Cardiac muscle cell (in vitro differentiated cells and primary cell): Measurements from ENCODE around the gene NFAM1. TPM values are rescaled to one million over a fixed set of nuclear protein-coding genes. Genes with fewer than 3 reads are reported as not detected.

ENCODE experiments used
- DNase-seq, 2 donors: peaks; one replicate each; pipeline versions ENCODE4 v3.0.0 to v3.0.0-alpha.2; 2010 to 2017; ENCODE audit warnings: low read depth in 1 of 2, low spot score in 1 of 2
- H3K27ac ChIP-seq: fragments of 200-600 bp; sonication (generic); 2 replicates; pipeline ENCODE4 v1.5.1; 2016
- H3K27me3 ChIP-seq: fragments of 200-600 bp; sonication (generic); 2 replicates; pipeline ENCODE4 v1.6.0; 2016; ENCODE audit warnings: control low read depth
- H3K36me3 ChIP-seq: fragments of 200-600 bp; sonication (generic); 2 replicates; pipeline ENCODE4 v1.5.1; 2016; ENCODE audit warnings: control low read depth
- H3K4me1 ChIP-seq: fragments of 200-600 bp; sonication (generic); 2 replicates; pipeline ENCODE4 v1.8.1; 2017; ENCODE audit warnings: low read depth, mild to moderate bottlenecking, mixed run types
- H3K4me3 ChIP-seq: fragments of 200-600 bp; sonication (generic); 2 replicates; pipeline ENCODE4 v1.5.1; 2016; ENCODE audit warnings: mild to moderate bottlenecking
- H3K9me3 ChIP-seq: fragments of 200-600 bp; sonication (generic); 2 replicates; pipeline ENCODE4 v1.5.1; 2017; ENCODE audit warnings: low read depth, mild to moderate bottlenecking, control low read depth
- CTCF ChIP-seq: IDR thresholded peaks from 2 replicates; pipeline ENCODE4 v1.5.1; 2012; ENCODE audit warnings: low read depth, mild to moderate bottlenecking, low read length
- polyA plus RNA-seq: library from polyadenylated mRNA; unstranded; fragments of >200 nt; fragmentation: Nextera tagmentation; extraction: Ambion mirVana; gene quantifications from 2 replicates; pipeline ENCODE4 v1.2.1, GENCODE V29; 2016
- total RNA-seq: library from RNA; depleted of rRNA; stranded (reverse); fragments of >200 nt; gene quantifications from 2 replicates; pipeline ENCODE4 v1.2.3, GENCODE V29; 2016

NFAM1 gene
- total and polyA plus RNA-seq, 2 experiments from 2014 or later, result 0.97 to 2.1 TPM

- TF ChIP-seq CTCF, result no peak
- no peaks in the 10 kb centered on the region for H3K36me3 ChIP-seq
- H3K27me3 ChIP-seq, result no peaks in the 10 kb centered on the region
- no peak overlapping the region for H3K27ac ChIP-seq
- H3K4me1 ChIP-seq, result no peaks in the 10 kb centered on the region
- no peak overlapping the region for H3K4me3 ChIP-seq
- no peak for DNase-seq
- H3K9me3 ChIP-seq, result no peaks in the 10 kb centered on the region
These were observed 96.3 kb downstream of the NFAM1 start for GRCh38 chr22:42335839-42336378.

DNA sequence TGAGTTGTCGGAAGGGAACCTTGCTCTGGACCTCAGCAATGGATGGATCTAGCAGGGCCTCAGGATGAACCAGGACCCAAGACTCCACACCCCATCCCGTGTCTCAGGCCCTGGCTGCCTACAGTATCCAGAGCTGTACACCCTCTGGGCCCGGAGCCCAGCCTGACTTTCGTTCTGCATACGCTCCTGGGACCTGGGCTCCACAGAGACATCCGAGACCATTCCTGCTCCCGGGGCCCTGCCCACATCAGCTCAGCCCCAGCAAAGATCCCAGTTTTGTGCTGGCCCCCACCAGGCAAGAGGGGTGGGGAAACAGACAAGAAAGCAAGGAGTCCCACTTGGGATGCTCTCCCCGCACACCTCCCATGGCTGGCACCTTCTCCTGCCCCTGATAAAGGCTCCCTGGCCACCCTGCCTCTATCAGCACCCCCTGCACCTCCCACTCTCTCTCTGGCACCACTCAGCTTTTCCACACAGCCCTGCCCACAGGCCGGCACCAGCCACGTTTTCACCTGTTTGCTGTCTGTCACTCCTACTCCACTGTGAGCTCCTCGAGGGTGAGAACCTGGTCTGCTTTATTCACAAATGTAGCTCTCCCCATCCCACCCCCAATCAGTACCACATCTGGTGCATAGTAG is 97.2 kb downstream of the NFAM1 start:
- Histone ChIP-seq H3K4me1 (no peaks in the 10 kb centered on the region), H3K27ac (no peak overlapping the region), H3K36me3 (no peaks in the 10 kb centered on the region), H3K27me3 (no peaks in the 10 kb centered on the region), H3K9me3 (no peaks in the 10 kb centered on the region), H3K4me3 (no peak overlapping the region)
- no peak for TF ChIP-seq CTCF
- DNase-seq, result no peak

GRCh38 chr22:42333544-42333943 is 98.7 kb downstream of the NFAM1 start:
- no peaks in the 10 kb centered on the region for H3K4me1 ChIP-seq
- no peaks in the 10 kb centered on the region for H3K9me3 ChIP-seq
- TF ChIP-seq CTCF, result no peak
- no peaks in the 10 kb centered on the region for H3K27me3 ChIP-seq
- H3K4me3 ChIP-seq, result no peak overlapping the region
- H3K27ac ChIP-seq, result no peak overlapping the region
- DNase-seq, result no peak
- no peaks in the 10 kb centered on the region for H3K36me3 ChIP-seq

DNA sequence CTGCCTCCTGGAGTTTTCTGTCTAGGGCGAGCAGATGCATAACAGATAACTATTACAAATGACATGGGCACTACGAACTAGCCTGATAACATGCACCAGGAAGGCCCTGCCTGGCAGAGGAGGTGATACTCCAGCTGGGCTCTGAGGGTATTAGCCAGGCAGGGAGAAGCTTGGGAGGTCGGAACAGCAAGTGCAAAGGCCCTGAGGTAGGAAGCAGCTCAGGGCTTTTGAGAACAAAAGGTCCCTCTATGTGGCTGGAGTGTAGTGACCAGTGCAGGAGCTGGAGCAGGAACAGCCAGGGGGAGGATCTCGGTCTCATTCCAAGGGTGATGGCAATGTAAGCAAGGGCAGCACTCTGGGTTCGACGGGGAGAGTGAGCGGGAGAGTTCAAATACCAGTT is 100.1 kb downstream of the NFAM1 start:
- Histone ChIP-seq H3K4me1 (no peaks in the 10 kb centered on the region), H3K9me3 (no peaks in the 10 kb centered on the region), H3K27me3 (no peaks in the 10 kb centered on the region), H3K27ac (no peak overlapping the region), H3K4me3 (no peak overlapping the region), H3K36me3 (no peaks in the 10 kb centered on the region)
- TF ChIP-seq CTCF, result no peak
- no peak for DNase-seq

GRCh38 chr22:42331014-42331413 is 101.2 kb downstream of the NFAM1 start:
- no peaks in the 10 kb centered on the region for H3K36me3 ChIP-seq
- no peak for TF ChIP-seq CTCF
- H3K4me1 ChIP-seq, result no peaks in the 10 kb centered on the region
- H3K27ac ChIP-seq, result no peak overlapping the region
- DNase-seq, result no peak
- H3K27me3 ChIP-seq, result no peaks in the 10 kb centered on the region
- no peaks in the 10 kb centered on the region for H3K9me3 ChIP-seq
- H3K4me3 ChIP-seq, result no peak overlapping the region

Other genes starting within 250 kb of the NFAM1 start
- 46.4 and 48.8 TPM in 2 replicates for gene TCF20, start 161.8 kb downstream of the NFAM1 start, total RNA-seq
- gene TCF20, start 161.8 kb downstream of the NFAM1 start, polyA plus RNA-seq, result 5.7 and 6.4 TPM in 2 replicates
- gene RRP7A, start 87.4 kb upstream of the NFAM1 start, total RNA-seq, result 31.0 and 39.6 TPM in 2 replicates
- gene RRP7A, start 87.4 kb upstream of the NFAM1 start, polyA plus RNA-seq, result 43.7 and 59.4 TPM in 2 replicates
- gene SERHL2, start 121.6 kb upstream of the NFAM1 start, total RNA-seq, result 3.4 and 5.2 TPM in 2 replicates
- gene SERHL2, start 121.6 kb upstream of the NFAM1 start, polyA plus RNA-seq, result 2.7 and 10.8 TPM in 2 replicates
- 41.5 and 58.8 TPM in 2 replicates for gene POLDIP3, start 182.5 kb upstream of the NFAM1 start, total RNA-seq
- 63.1 and 92.3 TPM in 2 replicates for gene POLDIP3, start 182.5 kb upstream of the NFAM1 start, polyA plus RNA-seq
- gene ATP5MGL, start 208.2 kb upstream of the NFAM1 start, total RNA-seq, result 0.39 TPM in 1 of 2 replicates, not detected in the other
- gene ATP5MGL, start 208.2 kb upstream of the NFAM1 start, polyA plus RNA-seq, result 0.30 and 0.71 TPM in 2 replicates
- 180 and 189 TPM in 2 replicates for gene CYB5R3, start 217.0 kb upstream of the NFAM1 start, total RNA-seq
- 357 and 366 TPM in 2 replicates for gene CYB5R3, start 217.0 kb upstream of the NFAM1 start, polyA plus RNA-seq